Muscle of back (tissue), 11 donors: ENCODE measurements around the gene EMD. TPM values are rescaled to one million over a fixed set of nuclear protein-coding genes. Genes with fewer than 3 reads are reported as not detected.
"Not testable (repeated sequence)": the region's sequence is repeated elsewhere in the genome, so short reads cannot be mapped to it uniquely, and the experiment has no call there.

ENCODE experiments used
- DNase-seq, 3 donors: peaks; one replicate each; pipeline versions ENCODE4 v3.0.0 to v3.0.0-alpha.2; 2013
- polyA plus RNA-seq, 10 donors: library from polyadenylated mRNA; unstranded; fragments of 120-200 nt; gene quantifications; one replicate each; pipeline ENCODE4 v1.2.1, GENCODE V29; 2013; ENCODE audit not compliant: insufficient read length in 10 of 10

The EMD gene
- polyA plus RNA-seq, 10 donors, result 39.6 to 54.1 (median 46.9) TPM

DNA sequence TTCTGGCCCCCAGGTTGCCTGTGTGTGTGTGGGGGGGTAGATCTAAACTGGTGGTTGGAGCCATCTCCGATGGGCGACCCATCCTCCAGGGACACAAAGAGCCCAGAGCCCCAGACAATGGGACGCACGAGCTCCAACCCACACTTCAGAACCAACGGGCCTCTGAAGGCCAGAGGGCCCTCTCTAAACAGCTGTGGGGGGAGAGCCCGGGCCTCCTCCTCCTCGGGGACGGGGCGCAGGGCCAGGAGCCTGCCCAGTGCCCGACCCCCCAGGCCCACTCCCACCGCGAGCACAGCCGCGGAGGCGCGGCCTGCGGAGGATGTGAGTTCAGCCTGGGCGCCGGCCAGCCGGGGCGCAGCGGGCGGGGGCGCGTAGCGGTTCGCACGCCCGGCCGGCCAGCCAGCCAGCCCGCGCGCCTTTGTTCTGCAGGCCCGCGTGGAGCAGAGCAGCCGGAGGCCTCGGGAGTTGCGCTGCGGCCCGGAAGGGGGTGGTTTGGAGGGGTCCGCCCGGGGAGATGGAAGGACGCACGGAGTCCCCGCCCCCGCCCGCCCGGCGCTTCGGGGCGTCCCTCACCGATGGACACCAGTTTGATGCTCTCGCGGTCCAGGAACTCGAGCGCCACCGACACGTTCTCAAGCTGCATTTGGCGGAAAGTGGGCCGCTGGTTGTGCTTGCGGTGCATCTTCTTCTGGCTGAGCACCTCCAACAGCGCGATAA lies 8.6 kb upstream of the EMD start:
- DNase-seq, result peak in 2 of 3 donors; percentile 53 to 70

DNA sequence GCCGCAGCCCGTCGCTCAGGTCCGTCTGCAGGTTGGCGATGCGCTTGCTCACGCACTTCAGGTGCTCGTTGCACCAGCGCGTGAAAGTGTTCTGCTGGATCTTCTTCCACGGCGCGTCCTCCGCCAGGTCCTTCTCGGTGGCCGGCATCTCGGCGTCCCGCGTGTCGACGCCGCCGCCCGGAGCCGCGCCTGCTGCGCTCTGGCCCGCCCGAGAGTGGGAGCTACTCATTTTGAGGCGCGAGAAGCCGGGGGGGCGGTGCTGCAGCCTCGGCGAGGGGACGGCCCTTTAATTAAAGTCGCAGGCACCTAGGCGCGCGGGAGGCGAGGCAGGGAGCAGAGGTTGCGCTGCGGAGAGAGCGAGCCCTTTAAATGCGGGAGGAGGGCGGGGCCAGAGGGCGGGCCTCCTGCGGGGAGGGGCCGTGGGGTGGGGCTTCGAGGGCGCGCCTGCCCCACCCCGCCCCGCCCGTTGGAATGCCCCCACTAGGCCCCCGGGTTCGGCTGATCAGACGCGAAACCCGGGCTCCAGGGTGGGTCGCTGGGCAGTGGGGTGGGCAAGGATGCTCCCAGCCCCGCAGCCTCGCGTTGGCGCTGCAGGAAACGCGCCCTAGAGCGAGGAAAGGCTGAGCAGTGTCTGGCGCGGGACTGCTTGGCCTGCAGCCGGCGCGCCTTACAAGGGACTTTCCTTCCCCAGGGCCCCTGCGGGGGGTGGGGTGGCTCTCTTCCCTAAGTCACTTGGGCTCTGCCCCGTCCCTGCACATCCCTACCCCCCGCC lies 7.9 kb upstream of the EMD start:
- peak; percentile 90 to 95 (median 94) for DNase-seq

DNA sequence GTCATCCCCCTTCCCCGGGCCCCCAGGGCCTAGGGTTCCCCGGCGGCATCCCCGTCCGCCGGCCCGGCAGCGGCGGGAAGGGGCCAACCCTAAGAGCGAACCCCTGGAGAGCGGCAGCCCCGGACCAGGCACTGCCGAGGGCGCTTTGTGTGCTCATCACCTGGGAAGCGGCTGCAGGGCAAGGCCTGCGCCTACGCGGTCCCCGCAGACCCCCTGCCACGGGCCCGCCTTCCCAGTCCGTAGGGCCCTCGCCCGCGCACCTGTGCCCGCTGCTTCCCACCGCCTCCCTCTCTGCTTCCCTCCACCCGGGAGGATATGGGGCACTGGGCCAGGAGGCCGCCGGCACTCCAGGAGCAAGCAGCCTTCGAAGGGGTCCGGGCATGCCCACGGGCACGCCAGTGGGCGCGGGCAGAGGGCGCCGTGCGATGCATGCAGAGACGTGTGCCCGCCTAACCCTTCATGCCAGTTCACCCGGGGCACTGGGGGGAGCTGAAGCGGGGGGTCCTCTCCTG lies 7.2 kb upstream of the EMD start:
- no peak for DNase-seq

DNA sequence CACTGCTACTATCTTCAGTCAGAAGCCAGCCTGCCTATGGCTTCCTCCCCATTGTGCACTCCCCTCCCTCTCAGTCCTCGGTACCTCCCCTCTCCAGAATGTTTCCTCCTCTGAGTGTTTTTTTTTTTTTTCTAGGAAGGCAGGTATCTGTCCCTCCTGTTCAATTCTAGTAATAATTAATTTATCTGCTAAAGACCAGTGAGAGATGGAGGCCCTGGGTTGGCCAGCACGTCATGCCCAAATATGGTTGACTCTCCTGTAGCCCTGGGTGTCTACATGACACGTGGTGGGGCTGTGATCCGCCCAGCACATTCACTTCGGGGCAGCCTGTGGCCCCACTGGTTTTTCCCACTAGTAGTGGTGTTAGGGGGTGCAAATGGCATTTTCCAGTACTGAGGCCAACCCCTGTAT lies 6.5 kb upstream of the EMD start:
- no peak for DNase-seq

DNA sequence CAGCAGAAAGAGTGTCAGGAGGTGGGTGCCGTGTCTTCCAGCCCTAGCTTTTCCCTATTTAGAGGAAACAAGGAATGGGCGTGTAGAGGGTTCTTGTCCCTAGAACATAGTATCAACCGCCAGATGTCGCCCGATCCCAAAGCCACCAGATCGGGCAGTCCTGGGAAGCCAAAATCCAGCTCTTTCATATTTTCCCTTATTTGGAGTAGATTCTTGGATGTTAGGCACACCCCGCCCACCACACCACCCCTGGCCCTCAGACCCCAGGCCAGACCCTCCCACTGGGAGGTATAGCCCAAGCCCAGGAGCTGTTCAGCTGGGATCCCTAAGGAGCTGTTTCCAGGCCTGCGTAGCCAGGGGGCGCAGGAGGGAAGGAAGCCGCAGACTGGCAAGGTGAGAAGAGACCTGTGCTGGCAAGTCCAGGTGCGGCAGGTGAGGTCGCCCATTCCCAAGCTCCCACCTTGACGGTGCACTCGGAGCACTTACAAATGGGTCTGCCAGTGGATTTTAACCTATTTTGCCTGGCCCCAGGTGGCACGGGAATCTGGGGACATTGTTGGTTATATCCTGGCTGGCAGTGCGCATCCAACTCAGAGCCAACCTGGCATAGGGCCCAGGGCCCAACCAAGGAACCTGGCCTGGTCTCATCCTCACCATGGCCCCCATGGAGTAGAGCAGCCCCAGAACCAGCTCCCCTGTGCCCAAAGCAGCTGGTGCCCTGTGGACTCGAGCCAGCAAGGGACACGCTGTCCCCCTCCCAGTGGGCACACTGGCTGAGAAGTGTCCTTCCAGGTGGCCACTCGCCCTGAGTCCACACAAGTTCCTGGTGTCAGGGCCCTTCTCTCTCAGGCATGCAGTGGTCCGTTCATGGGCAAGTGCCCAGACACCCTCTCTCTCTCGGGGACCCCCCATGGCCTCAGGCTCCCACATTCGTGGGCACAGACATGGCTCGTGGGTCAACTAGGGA lies 5.5 kb upstream of the EMD start:
- peak; percentile 75 to 86 (median 80) for DNase-seq

DNA sequence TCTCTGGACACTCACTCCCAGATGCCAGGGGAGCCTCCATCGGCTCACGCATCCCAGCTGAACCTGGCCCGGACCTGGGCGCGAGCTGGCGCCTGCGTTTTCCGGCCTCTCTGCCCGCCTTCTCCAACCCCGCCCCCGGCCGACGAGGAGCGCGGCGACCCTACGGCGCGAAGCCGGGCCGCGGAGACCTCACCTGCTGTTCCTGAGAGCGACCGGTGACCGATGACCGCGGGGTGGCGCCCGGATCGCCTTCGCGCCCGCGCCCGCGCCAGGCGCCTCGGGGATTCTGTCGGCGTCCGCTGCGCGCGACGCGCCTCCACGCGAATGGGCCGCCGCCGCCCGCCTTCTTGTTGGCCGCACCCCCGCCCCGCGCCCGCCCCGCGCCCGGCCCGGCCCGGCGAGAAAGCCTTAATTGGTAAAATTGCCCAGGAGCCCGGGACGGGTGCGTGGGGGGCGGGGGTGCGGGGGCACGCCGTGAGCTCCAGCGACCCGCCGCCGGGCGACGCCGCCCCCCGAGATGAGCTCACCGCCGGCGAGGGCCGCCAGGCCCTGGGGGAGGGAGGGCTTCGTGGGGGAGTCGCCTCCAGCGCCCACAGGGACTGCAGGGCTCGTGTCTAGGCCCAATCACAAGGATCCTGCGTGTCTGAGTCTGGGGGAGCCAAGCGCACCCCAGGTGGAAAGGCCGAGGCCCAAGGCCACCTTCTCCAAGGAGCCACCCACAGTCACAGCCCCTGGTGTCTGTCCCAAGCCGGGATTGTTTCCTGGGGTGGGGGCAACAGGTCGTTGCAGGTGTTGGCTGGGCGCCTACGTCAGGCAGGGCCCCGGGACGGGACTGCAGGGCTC lies 4.6 kb upstream of the EMD start, which contains the start of gene FLNA:
Gene FLNA, minus strand, starts transcription at position 322 of the 843 bp plus-strand sequence. CDS start 3,389 bp downstream, outside the sequence.
- peak in 1 of 3 donors; percentile 55 for DNase-seq

DNA sequence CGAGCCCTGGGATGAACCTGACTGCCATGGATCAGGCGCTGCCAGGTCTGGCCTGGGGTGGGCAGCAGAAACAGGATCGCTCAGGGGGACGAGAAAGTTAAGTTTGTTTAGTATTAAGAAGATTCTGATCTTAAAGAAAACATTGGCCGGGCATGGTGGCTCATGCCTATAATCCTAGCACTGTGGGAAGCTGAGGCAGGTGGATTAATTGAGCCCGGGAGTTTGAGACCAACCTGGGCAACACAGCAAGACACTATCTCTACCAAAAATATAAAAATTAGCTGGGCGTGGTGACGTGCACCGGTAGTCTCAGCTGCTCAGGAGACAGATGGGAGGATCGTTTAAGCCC lies 4.0 kb upstream of the EMD start:
- no peak for DNase-seq

DNA sequence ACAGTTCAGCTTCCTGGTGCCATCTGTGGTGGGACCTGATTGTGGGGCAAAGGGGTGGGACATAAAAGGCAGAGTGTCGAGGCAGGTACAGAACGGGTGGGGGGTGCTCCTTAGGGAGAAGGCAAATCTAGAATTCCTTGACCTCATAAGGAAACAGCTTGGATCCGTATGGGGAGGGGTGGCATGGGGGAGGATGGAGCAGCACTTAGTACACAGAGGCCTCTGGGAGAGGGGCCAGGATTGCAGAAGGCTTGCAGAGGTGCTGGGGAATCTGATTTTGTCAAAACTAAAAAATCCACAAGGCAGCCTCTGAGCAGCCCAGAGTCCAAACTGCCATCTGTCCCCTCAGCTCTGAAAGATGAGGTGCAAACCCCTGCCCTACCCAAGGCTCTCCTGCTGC lies 2.3 kb upstream of the EMD start:
- DNase-seq, result no peak

DNA sequence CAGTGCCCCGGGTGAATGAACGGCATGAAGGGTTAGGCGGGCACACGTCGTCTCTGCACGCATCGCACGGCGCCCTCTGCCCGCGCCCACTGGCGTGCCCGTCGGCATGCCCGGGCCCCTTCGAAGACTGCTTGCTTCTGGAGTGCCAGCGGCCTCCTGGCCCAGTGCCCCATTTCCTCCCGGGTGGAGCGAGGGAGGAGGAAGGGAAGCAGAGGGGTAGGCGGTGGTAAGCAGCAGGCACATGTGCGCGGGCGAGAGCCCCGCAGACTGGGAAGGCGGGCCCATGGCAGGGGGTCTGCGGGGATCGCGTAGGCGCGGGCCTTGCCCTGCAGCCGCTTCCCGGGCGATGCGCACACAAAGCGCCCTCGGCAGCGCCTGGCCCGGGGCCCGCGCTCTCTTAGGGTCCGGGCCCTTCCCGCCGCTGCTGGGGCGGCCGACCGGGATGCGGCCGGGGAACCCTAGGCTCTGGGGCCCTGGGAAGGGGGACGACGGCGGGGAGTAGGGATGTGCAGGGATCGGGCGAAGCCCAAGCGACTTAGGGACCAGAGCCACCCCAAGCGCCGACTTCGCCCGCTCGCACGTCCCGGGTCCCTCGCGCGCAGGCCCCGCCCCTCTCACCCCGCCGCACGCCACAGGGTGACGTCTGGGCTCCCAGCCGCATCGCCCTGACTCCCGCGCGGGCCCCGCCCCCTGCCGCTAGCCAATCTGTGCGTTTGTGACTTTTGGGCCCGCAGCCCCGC lies 866 bp upstream of the EMD start:
- peak in 2 of 3 donors; percentile 51 to 78 for DNase-seq

DNA sequence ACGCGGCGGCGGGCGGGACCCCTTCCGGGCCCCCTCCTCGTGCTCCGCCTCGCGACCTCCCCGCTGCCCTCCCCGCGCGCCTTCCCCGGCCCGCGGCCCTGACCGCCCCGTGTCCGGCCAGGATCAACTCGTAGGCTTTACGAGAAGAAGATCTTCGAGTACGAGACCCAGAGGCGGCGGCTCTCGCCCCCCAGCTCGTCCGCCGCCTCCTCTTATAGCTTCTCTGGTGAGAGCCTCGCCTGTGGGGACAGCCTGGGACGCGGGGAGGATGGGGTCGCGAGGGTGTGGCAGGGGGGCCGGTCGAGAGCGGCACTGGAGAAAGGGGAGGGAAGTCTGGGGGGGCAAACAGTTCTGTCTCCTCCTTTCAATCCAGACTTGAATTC lies 465 bp downstream of the EMD start:
- DNase-seq, result no peak

DNA sequence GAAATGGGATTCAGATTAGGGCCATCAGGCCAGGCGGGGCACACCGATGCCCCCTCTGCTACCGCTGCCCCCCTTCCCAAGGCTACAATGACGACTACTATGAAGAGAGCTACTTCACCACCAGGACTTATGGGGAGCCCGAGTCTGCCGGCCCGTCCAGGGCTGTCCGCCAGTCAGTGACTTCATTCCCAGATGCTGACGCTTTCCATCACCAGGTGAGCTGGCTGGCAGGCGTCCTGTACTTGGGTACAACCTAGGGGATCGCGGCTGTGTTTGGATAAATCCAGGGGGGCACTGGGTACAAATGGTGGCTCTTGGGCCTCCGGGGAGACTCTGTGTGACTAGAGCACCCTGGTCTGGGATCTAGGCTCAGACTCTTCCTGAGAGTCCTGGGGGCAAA lies 1.1 kb downstream of the EMD start:
- DNase-seq, result no peak

DNA sequence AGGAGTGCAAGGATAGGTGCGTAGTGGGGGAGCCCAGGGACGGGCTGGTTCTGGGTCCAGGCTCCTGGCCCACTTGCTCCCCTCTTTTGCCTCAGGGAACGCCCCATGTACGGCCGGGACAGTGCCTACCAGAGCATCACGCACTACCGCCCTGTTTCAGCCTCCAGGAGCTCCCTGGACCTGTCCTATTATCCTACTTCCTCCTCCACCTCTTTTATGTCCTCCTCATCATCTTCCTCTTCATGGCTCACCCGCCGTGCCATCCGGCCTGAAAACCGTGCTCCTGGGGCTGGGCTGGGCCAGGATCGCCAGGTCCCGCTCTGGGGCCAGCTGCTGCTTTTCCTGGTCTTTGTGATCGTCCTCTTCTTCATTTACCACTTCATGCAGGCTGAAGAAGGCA lies 1.7 kb downstream of the EMD start:
- no peak for DNase-seq

DNA sequence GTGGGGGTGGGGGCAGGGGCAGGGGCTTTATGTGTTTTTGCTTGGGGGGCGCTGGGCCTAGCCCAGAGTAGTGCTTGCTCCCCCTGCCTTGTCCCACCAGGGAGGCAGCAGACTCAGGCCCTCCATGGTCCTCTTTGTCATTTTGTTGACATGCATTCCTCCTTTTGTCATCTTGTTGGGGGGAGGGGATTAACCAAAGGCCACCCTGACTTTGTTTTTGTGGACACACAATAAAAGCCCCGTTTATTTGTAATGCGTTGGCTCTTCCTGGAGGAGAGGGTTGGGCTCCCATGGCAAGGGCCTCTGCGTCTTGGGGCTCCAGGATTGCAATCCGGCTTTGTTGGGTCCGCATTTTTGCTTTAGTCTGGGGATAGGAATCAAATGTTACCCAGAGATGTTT lies 2.2 kb downstream of the EMD start:
- DNase-seq, result no peak

DNA sequence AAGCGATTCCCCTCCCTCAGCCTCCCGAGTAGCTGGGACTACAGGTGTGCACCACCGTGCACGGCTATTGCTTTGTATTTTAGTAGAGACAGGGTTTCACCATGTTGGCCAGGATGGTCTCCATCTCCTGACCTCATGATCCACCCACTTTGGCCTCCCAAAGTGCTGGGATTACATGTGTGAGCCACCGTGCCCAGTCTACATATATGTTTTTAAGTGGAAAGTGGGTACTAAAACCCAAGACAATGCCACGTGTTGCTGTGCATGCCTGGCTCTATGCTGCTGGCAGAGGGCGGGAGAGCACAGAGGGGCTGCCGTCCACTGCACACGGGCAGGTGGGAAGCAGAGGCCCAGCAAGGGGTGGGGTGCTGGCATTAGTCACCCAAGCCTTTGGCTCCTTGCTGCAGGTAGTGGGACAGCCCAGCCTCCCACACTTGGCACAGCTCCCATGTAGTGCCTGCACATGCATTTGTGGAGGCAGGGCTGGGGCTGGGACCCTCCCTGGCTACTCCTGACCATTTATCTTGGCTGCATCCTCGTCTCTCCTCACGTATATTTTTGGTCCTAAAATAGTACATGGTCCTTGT lies 3.5 kb downstream of the EMD start:
- no peak for DNase-seq

DNA sequence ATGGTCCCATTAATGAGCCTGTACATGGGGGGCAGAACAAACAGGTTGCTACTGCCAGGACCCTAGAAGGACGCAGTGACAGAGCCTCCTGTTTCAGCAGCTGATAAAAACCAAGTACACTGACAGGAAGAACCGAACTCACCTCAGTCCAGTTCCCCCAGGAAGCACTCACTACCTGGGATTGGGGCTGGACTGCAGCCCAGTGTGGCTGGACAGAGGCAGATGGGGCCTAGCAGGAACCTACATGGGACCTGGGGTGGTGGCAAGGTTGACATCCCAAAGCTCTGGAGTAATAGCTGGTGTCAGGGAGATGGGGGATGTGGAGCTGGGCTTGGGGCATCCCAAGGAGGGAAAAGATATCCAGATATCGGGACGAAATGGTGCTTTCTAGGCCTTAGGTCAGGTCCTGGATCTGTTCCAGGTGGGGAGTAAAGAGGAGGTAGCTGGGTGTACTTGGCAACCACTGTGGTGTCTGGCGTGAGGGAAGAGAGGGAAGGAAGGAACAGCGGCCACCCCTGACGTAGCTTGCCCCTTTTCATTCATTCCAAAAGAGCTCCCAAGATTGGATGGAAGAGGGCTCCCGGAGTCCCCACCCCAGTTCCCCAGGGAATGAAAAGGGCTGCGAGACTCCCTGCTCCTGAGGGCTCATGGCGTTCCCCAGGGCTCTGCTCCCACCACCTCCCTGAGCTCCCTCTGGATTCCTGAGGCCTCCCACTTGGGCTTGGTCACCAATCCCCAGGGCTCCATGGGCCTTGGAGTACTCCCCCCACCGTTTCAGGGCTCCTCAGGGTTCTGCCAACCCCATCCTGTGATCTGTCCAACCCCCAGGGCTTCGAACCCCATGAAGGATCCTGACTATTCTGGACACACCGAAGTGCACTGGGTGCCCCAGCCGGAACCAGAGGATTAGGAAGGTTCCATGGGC lies 4.5 kb downstream of the EMD start:
- DNase-seq, result no peak

DNA sequence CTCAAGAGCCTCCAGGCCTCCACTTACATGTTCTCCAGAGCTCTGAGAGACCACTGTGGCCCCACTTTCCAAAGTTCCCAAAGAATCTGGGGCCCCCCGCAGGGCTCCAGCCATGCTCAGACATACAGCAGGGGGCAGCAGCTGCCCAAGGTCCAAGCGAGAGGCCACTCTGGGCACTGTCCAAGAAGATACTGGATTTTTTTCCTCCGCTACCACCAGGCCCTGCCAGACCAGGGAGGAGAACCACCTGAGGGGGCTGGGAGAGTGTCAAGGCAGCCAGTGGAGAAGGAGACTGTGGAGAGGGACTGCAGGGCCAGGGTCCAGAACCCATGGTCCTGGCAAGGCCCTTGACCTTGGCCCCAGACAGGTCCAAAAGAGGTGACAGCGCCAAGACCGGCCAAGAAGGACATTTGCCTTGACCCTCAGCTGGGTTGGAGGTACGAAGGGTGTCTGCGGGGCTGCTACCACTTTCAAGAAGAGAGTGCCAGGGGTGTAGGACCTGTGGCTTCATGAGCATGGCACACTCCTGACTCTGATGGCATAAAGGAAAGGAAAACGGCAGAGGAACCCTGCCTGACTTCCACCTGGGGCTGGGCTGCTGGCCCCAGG lies 5.3 kb downstream of the EMD start:
- no peak for DNase-seq

DNA sequence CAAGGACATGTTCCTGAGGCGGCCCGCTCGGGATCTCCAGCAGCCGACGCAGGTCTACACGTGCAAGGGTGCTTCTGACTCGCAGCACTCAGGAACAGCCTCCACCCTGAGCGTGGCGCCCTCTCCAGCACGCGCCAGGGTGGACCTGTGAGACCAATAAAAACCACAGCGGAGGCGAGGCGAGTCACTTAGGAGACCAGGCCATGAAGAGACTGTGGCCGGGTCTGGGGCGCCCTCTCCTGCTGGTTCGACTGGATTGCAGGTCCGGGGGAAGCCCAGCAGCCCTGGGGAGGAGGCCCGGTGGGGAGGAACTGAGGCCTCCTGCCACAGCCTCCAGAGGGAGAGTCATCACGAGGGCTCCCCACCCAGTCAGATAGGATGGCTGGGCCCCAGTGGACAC lies 9.0 kb downstream of the EMD start:
- not testable (repeated sequence) for DNase-seq

DNA sequence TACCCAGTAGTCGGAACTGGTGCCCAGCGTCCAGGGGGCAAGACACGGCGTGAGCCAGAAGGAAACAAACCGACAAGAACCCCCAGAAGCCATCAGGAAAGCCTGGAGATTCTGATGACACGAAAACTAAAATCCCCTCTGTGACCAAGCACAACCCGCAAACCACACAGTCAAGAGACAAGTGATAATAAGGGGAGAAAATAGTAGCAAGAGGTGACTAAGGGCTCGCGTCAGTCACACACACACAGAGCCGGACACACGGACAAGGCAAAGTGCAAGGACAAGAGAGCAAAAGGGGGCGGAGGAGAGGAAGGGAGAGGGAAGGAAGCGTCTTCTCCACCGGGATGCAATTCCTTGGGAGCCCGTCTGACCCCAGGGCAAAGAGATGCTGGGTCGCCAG lies 9.6 kb downstream of the EMD start:
- DNase-seq, result not testable (repeated sequence)
